Activated CD8-positive, alpha-beta memory T cell treated with anti-CD3 and anti-CD28 coated beads, Interleukin-2, amount 50 U/mL, for 24 hours (primary cell): ENCODE measurements around the gene R3HDM2.
A peak's percentile ranks its signal among the peaks of the same experiment; 100 is the strongest.

Experiments
- DNase-seq: peaks from one replicate; pipeline ENCODE4 v3.0.0-alpha.2; 2020; ENCODE audit errors: extremely low read depth

R3HDM2 gene

DNA sequence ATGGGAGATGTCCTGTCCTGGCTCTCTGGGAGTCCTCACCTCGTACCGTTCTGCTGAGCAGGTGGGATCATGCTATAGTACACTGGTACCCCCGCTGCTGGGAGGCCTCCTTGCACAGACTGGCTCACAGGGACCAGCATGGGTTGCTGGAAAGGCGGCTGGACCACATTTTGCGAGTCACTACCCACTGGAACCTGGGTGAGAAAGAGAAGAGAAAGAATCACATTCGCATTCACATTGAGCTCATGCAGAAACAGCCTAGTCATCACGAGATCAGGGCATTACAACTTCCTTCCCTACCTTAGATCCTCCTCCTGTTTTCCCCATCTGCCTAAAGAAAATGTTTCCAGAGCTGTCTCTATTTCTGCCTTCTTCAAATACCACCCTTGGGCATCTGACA is 162.6 kb downstream of the R3HDM2 start:
- no peak for DNase-seq

DNA sequence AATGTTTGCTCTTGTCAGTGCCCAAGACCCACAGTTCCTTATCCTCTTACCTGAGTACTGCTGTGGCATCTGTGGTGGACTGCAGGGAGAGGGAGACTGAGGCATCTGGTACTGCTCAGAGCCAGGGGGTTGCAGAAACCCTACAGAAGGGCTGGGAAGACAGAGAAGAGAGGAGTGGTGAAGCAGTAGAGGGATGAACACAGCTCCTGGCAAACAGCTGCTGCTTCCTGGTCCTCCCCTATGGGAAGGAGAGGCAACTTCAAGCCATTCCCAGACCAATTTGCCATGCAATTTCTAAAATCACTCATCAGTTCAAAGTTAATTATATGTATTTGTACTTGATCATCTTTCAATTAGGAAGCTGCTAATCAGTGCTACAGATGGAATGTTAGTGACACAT is 164.2 kb downstream of the R3HDM2 start:
- no peak for DNase-seq

DNA sequence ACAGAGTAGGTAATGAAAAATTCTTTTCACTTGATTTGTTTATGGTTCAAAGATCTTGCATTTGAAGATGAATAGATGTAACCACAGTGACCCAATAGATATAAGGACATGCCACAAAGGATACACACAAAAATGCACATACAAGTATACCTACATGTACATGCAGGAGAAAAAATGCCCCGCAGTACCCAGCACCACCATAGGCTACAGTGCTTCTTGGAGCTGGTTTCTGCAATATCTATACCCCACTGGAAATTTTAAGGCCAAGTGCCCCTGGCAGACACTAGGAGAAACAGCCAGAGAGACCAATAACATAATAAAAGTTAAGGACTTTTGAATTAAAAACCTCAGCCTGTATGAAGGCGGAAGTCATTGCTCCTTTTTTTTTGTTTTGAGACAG is 167.7 kb downstream of the R3HDM2 start:
- DNase-seq: no peak

GRCh38 chr12:57262126-57262822 is 168.6 kb downstream of the R3HDM2 start:
- DNase-seq: no peak

GRCh38 chr12:57261428-57261865 is 169.4 kb downstream of the R3HDM2 start:
- DNase-seq: no peak

DNA sequence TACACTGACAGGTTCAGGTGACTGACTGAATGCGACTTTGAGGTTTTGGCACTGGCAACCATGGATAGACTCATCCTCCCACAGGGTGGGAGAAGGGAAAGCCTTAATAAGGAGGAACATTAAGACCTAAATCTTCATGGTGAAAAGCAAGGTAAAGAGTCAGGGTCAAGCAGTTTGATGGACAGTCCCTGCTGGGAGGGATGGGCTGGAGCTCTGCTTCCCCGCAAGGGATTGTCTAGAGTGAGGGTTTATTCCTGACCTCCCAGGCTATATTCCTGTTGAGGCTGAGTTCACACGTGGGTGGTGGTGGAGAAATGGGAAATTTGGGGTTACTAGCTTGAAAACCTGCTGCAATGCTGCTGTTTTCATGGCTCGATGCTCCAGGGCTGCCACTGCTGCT is 170.5 kb downstream of the R3HDM2 start:
- no peak for DNase-seq

GRCh38 chr12:57258977-57259970 is 171.6 kb downstream of the R3HDM2 start:
- DNase-seq: no peak

GRCh38 chr12:57255916-57256315 is 174.9 kb downstream of the R3HDM2 start:
- no peak for DNase-seq

DNA sequence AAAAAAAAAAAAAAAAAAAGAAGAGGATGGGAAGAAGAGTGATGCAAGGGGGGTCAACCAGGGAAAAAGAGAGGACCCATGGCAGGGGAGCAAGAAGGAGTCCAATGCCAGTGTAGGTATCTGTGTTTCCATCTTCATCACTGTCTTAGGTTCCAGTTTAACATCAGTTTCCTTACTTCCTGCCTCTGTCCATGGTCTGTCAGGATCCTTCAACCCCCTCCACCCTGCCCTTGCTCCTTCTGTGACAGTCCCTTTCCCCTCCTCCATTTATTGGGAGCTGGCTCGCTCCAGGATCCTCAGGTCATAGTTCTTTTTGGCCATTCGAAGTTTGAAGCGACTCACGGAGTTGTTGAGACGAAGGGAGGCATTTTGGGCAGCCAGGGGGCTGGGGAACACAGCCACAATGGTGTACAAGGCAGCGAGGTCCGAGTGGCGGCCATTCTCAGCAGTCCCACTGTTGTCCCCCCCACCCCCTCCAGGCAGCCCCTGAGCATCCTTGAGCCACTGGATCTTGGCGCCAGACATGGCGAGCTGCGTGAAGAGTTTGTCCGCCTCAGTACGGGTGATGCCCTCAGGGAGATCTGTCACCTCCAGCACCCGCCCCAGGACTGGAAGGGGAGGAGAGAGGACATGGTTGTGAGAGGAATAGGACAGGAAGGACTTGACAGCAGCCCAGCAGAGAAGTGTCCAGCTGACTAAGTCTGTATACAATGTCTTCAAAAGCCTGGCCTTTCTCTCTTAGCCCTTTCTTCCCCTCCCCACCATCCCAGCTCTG is 176.2 kb downstream of the R3HDM2 start:
- DNase-seq: no peak

GRCh38 chr12:57250956-57251355 is 179.9 kb downstream of the R3HDM2 start, which contains the start of gene STAC3:
TSS of gene STAC3 (minus strand) at chr12:57251187. CDS start at chr12:57249636, 1,551 bp downstream.
- no peak for DNase-seq

GRCh38 chr12:57250541-57250940 is 180.3 kb downstream of the R3HDM2 start:
- no peak for DNase-seq

- no peak for DNase-seq
Measured at GRCh38 chr12:57248934-57249742, 181.7 kb downstream of the R3HDM2 start.

- no peak for DNase-seq
Measured at GRCh38 chr12:57247041-57247440, 183.8 kb downstream of the R3HDM2 start.

DNA sequence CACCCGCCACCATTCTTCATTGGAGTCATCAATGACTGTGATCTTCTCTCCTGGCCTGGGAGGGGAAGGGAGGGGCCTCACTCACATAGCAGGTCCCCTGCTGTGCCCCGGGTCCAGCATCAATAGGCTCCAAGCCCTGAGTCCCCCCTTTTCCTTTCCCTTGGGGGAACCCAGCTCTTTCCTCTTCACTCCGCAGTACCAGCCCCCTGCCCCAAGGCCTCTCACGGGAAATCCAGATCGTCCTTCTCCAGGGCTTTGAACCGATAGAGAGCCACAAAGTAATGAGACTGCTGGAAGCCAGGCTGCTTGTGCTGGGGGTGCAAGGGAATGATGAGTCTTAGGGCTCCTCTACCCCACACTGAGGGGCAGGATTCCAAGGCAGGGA is 186.5 kb downstream of the R3HDM2 start:
- no peak for DNase-seq

DNA sequence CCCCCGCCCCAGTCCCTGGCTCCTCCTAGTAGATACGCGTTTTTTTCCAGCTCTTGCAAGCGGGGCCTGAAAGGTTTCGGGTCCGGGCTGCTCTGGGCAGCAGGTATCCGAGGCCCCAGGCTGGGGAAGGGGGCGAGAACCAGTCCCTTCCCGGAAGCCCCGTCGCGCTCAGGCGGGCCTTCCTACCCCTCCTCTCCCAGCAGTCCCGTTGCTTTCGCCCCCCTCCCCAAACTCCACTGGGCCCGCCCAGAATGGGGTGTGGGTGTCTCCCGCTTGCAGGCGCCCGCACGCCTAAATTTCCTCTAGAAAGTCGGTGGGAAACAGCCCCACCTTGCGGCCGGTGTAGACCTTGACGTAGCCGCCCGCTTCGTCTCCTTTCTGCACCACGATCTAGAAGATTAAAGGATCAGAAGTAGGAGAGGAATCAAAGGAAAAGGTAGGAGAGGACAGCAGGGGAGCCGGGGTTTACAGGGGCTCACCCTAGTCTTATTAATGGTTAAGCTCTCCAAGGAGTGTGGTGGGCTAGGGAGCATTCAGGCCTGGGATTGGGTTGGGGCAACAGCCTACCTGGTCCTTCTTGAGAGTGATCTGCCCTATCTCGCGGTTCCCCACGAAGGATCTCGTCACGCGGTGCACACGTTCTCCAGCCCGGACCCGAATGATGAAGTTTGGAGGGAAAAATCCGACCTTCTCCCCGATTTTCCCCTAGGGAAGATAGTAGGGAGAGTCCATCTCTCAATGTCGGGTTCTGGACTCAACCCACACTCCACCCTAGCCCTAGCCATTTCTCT is 187.1 kb downstream of the R3HDM2 start:
- DNase-seq: peak; percentile 45

DNA sequence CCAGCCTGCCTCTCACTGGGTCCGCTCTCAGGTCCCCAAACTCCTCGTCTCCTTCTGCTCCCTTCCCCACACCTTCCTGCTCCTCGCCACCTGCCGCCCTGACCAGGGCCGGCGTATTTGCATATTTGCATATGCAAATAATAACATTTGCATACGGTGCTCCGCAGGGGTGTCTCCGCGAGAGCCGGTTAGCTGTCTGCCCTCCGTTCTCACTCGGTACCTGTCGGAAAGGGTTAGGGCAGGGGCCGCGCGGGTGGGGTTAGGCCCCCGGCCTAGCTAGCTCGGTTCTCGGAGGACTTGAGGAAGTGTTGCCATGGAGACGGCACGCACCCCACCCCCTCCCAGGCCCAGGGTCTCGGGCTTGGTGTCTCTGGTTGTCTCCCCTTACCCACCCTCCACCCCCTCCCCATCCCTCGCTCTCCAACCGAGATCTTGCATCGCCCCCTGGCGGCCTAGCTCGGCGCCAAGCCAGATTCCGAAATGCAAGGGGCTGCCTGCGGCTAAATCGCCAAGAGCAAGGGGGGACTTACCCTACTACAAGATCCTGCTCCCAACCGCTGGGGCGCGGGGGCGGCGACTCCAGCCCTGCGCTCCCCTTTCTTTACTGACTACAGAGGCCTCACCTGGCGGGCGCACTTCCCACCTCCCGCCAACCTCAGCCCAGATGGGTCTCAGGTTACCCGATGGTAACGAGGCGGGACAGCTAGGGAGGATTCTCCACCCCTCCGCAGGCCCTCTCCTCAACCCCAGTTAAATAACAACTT is 188.0 kb downstream of the R3HDM2 start:
- DNase-seq: no peak

GRCh38 chr12:57242329-57242690 is 188.5 kb downstream of the R3HDM2 start:
- DNase-seq: no peak

GRCh38 chr12:57241402-57242310 is 189.2 kb downstream of the R3HDM2 start:
- no peak for DNase-seq
